PC-3 (cell line): Measurements from ENCODE around the gene GJB4.

Source experiments
- EZH2 ChIP-seq: fragments of 300-600 bp; sonication (generic); IDR thresholded peaks from one replicate; pipeline ENCODE4 v1.6.1; 2017; ENCODE audit warnings: antibody characterized with exemption, mild to moderate bottlenecking, low read length; ENCODE audit not compliant: unreplicated experiment
- EZH2phosphoT487 ChIP-seq: fragments of 300-600 bp; sonication (generic); IDR thresholded peaks from 2 replicates; pipeline ENCODE4 v1.6.1; 2018; ENCODE audit warnings: mild to moderate bottlenecking, antibody characterized with exemption, low read length, borderline replicate concordance
- TF ChIP-seq, protein P1 (sequence below): fragments of 300-600 bp; sonication (generic); conservative IDR thresholded peaks from 2 replicates; pipeline ENCODE4 v1.5.1; 2017; ENCODE audit warnings: antibody characterized with exemption, low read depth, mild to moderate bottlenecking, low read length

DNA sequence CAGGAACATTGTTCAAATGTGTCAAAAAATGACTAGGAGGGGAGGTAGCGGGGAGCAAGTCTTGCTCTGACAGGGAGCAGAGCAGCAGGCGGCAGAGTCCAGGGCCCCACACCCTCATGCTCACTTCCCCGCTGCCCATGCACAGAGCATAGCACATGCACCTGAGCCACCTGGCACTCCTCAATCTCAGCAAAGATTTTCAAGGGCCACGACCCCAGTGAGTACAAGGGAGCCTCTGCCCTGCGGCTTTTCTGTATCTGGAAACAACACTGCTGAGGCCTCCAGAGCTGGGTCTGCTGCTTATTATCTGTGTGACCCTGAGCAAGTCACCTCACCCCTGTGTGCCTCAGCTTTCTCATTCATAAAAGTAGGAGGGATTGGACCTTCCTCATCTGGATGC, 20.4 kb downstream of the GJB4 start:
- TF ChIP-seq EZH2 (no peak), EZH2phosphoT487 (no peak)
- TF ChIP-seq, protein P1, sequence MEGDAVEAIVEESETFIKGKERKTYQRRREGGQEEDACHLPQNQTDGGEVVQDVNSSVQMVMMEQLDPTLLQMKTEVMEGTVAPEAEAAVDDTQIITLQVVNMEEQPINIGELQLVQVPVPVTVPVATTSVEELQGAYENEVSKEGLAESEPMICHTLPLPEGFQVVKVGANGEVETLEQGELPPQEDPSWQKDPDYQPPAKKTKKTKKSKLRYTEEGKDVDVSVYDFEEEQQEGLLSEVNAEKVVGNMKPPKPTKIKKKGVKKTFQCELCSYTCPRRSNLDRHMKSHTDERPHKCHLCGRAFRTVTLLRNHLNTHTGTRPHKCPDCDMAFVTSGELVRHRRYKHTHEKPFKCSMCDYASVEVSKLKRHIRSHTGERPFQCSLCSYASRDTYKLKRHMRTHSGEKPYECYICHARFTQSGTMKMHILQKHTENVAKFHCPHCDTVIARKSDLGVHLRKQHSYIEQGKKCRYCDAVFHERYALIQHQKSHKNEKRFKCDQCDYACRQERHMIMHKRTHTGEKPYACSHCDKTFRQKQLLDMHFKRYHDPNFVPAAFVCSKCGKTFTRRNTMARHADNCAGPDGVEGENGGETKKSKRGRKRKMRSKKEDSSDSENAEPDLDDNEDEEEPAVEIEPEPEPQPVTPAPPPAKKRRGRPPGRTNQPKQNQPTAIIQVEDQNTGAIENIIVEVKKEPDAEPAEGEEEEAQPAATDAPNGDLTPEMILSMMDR: no peak
